HepG2 (cell line): ENCODE results near the gene PTGR1. TPM values are rescaled to one million over a fixed set of nuclear protein-coding genes. Genes with fewer than 3 reads are reported as not detected.

ENCODE experiments used
- BORCS8-MEF2B ChIP-seq: sonication (generic); formaldehyde crosslinking; IDR thresholded peaks from 2 replicates; pipeline ENCODE4 v1.8.0; 2022; ENCODE audit warnings: mild to moderate bottlenecking, missing genetic modification reagents
- CBFB ChIP-seq: sonication (generic); formaldehyde crosslinking; IDR thresholded peaks from 2 replicates; pipeline ENCODE4 v1.4.0; 2020; ENCODE audit warnings: missing genetic modification reagents
- HMG20B ChIP-seq: conservative IDR thresholded peaks from 2 replicates; pipeline ENCODE4 v1.6.1; 2016; ENCODE audit warnings: missing genetic modification reagents, missing compliant biosample characterization
- JARID2 ChIP-seq: sonication (generic); formaldehyde crosslinking; IDR thresholded peaks from 2 replicates; pipeline ENCODE4 v1.8.1; 2023; ENCODE audit warnings: missing genetic modification reagents, inconsistent platforms; ENCODE audit not compliant: insufficient replicate concordance
- KAT8 ChIP-seq: IDR thresholded peaks from 2 replicates; pipeline ENCODE4 v1.6.1; 2016; ENCODE audit warnings: missing genetic modification reagents, missing compliant biosample characterization
- MAZ ChIP-seq, 2 experiments: sonication (generic) in 1 of 2; formaldehyde crosslinking in 1 of 2; IDR thresholded peaks; 2 replicates each; pipeline versions ENCODE4 v1.5.0 to v1.6.1; 2012 to 2020; ENCODE audit warnings: low read depth in 2 of 2, mild to moderate bottlenecking in 2 of 2, borderline replicate concordance in 1 of 2, improper control_type of control experiment in 1 of 2, low read length in 1 of 2, missing genetic modification reagents in 1 of 2, moderate library complexity in 1 of 2
- PCBP1 ChIP-seq: fragments of 200-400 bp; formaldehyde crosslinking; IDR thresholded peaks from 2 replicates; pipeline ENCODE4 v1.6.1; 2017; ENCODE audit warnings: mild to moderate bottlenecking, low read depth, low read length, borderline replicate concordance
- RXRA ChIP-seq: sonication (generic); formaldehyde crosslinking; IDR thresholded peaks from 2 replicates; pipeline ENCODE4 v1.5.1; 2020; ENCODE audit warnings: missing genetic modification reagents
- ZKSCAN8 ChIP-seq: IDR thresholded peaks from 2 replicates; pipeline ENCODE4 v1.6.1; 2016; ENCODE audit warnings: borderline replicate concordance, missing genetic modification reagents, missing compliant biosample characterization
- ZNF660 ChIP-seq: sonication (generic); formaldehyde crosslinking; IDR thresholded peaks from 2 replicates; pipeline ENCODE4 v1.5.1; 2020; ENCODE audit warnings: mild to moderate bottlenecking, low read depth, missing genetic modification reagents, borderline replicate concordance
- ZNF878 ChIP-seq: sonication (generic); formaldehyde crosslinking; IDR thresholded peaks from 2 replicates; pipeline ENCODE4 v1.8.1; 2023; ENCODE audit warnings: mild to moderate bottlenecking, missing genetic modification reagents, moderate library complexity
- polyA plus RNA-seq, 8 experiments: library from polyadenylated mRNA; depleted of rRNA in 3 of 8; stranded (reverse) in 7 of 8; unstranded in 1 of 8; fragments of >200 nt; fragmentation: Illumina TruSeq in 4 of 8; extraction: Trizol in 4 of 8; gene quantifications; 2 replicates each; pipeline versions ENCODE4 v1.2.1 to v1.2.3, GENCODE V29; 2011 to 2016; ENCODE audit warnings: low read depth in 4 of 8, missing spikeins in 1 of 8, mixed read lengths in 1 of 8; ENCODE audit not compliant: insufficient read depth in 1 of 8
- total RNA-seq, 5 experiments: library from RNA; depleted of rRNA; stranded (reverse); fragments of >200 nt; fragmentation: Illumina TruSeq; extraction: Trizol; gene quantifications; 2 replicates each; pipeline ENCODE4 v1.2.3, GENCODE V29; 2016; ENCODE audit warnings: low read depth in 1 of 5
- TF ChIP-seq, protein P1 (sequence below): sonication (generic); formaldehyde crosslinking; IDR thresholded peaks from 2 replicates; pipeline ENCODE4 v1.5.1; 2020; ENCODE audit warnings: missing genetic modification reagents, mild to moderate bottlenecking, borderline replicate concordance
- TF ChIP-seq, protein P2 (sequence below): IDR thresholded peaks from 2 replicates; pipeline ENCODE4 v1.6.1; 2016; ENCODE audit warnings: low read depth, missing genetic modification reagents, missing compliant biosample characterization
- TF ChIP-seq, protein P3 (sequence below): sonication (generic); formaldehyde crosslinking; IDR thresholded peaks from 2 replicates; pipeline ENCODE4 v1.5.1; 2020; ENCODE audit warnings: mild to moderate bottlenecking, missing genetic modification reagents, borderline replicate concordance
- TF ChIP-seq, protein P4 (sequence below): sonication (generic); formaldehyde crosslinking; IDR thresholded peaks from 2 replicates; pipeline ENCODE4 v1.4.0; 2020; ENCODE audit warnings: missing genetic modification reagents, mild to moderate bottlenecking, borderline replicate concordance

PTGR1 gene
- total and polyA plus RNA-seq, 2 of the 13 experiments (the other 11 are each of a cell fraction or from before 2014, with no cell fraction given), result 6.0 to 15.8 TPM

DNA sequence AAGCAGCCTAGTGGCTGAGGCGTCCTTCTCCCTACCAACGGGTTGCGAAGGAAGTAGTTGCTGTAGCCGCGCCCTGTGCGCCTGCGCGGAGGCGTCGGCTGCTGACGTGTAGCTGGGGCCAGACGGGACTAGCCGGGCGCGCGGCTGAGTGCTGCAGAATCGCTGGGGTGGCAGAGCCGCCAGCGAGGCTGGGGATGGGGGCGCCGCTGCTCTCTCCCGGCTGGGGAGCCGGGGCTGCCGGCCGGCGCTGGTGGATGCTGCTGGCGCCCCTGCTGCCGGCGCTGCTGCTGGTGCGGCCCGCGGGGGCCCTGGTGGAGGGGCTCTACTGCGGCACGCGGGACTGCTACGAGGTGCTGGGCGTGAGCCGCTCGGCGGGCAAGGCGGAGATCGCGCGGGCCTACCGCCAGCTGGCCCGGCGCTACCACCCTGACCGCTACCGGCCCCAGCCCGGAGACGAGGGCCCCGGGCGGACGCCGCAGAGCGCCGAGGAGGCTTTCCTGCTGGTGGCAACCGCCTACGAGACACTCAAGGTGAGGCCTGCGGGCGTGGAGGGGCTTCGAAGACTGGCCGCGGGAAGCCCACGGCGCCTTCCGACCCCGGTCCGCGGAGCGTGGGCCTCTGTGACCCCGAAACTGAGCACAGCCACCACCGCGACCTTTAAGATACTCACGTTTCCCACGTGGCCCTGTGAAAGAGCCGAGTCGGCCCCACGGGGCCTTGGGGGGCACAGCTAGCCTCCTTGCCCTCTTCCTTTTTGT is 31.9 kb upstream of the PTGR1 start, which contains the start of gene DNAJC25 (continued):
- TF ChIP-seq ZNF660 (CRISPR knock-in tag) (no peak), KAT8 (CRISPR knock-in tag) (no peak; the same call in none of the 2 replicates), BORCS8-MEF2B (CRISPR knock-in tag) (peak; percentile 79), MAZ (IDR thresholded peaks at IDR 0.05; ENCODE audit: borderline replicate concordance, low read depth, low read length) (peak; percentile 67), MAZ (CRISPR knock-in tag; IDR thresholded peaks at IDR 0.05; ENCODE audit: low read depth) (peak; percentile 91), RXRA (peak; percentile 79; the same call in 1 of the 2 replicates), ZNF878 (CRISPR knock-in tag) (no peak), CBFB (CRISPR knock-in tag) (peak; percentile 89; the same call in 1 of the 2 replicates), PCBP1 (peak; percentile 40; the same call in 1 of the 2 replicates), JARID2 (CRISPR knock-in tag) (no peak), HMG20B (CRISPR knock-in tag) (no peak), ZKSCAN8 (no peak)
- TF ChIP-seq, protein P1, sequence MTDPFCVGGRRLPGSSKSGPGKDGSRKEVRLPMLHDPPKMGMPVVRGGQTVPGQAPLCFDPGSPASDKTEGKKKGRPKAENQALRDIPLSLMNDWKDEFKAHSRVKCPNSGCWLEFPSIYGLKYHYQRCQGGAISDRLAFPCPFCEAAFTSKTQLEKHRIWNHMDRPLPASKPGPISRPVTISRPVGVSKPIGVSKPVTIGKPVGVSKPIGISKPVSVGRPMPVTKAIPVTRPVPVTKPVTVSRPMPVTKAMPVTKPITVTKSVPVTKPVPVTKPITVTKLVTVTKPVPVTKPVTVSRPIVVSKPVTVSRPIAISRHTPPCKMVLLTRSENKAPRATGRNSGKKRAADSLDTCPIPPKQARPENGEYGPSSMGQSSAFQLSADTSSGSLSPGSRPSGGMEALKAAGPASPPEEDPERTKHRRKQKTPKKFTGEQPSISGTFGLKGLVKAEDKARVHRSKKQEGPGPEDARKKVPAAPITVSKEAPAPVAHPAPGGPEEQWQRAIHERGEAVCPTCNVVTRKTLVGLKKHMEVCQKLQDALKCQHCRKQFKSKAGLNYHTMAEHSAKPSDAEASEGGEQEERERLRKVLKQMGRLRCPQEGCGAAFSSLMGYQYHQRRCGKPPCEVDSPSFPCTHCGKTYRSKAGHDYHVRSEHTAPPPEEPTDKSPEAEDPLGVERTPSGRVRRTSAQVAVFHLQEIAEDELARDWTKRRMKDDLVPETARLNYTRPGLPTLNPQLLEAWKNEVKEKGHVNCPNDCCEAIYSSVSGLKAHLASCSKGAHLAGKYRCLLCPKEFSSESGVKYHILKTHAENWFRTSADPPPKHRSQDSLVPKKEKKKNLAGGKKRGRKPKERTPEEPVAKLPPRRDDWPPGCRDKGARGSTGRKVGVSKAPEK (CRISPR knock-in tag), result no peak
- TF ChIP-seq, protein P2, sequence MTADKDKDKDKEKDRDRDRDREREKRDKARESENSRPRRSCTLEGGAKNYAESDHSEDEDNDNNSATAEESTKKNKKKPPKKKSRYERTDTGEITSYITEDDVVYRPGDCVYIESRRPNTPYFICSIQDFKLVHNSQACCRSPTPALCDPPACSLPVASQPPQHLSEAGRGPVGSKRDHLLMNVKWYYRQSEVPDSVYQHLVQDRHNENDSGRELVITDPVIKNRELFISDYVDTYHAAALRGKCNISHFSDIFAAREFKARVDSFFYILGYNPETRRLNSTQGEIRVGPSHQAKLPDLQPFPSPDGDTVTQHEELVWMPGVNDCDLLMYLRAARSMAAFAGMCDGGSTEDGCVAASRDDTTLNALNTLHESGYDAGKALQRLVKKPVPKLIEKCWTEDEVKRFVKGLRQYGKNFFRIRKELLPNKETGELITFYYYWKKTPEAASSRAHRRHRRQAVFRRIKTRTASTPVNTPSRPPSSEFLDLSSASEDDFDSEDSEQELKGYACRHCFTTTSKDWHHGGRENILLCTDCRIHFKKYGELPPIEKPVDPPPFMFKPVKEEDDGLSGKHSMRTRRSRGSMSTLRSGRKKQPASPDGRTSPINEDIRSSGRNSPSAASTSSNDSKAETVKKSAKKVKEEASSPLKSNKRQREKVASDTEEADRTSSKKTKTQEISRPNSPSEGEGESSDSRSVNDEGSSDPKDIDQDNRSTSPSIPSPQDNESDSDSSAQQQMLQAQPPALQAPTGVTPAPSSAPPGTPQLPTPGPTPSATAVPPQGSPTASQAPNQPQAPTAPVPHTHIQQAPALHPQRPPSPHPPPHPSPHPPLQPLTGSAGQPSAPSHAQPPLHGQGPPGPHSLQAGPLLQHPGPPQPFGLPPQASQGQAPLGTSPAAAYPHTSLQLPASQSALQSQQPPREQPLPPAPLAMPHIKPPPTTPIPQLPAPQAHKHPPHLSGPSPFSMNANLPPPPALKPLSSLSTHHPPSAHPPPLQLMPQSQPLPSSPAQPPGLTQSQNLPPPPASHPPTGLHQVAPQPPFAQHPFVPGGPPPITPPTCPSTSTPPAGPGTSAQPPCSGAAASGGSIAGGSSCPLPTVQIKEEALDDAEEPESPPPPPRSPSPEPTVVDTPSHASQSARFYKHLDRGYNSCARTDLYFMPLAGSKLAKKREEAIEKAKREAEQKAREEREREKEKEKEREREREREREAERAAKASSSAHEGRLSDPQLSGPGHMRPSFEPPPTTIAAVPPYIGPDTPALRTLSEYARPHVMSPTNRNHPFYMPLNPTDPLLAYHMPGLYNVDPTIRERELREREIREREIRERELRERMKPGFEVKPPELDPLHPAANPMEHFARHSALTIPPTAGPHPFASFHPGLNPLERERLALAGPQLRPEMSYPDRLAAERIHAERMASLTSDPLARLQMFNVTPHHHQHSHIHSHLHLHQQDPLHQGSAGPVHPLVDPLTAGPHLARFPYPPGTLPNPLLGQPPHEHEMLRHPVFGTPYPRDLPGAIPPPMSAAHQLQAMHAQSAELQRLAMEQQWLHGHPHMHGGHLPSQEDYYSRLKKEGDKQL (CRISPR knock-in tag), result peak; percentile 53; the same call in 1 of the 2 replicates
- TF ChIP-seq, protein P3, sequence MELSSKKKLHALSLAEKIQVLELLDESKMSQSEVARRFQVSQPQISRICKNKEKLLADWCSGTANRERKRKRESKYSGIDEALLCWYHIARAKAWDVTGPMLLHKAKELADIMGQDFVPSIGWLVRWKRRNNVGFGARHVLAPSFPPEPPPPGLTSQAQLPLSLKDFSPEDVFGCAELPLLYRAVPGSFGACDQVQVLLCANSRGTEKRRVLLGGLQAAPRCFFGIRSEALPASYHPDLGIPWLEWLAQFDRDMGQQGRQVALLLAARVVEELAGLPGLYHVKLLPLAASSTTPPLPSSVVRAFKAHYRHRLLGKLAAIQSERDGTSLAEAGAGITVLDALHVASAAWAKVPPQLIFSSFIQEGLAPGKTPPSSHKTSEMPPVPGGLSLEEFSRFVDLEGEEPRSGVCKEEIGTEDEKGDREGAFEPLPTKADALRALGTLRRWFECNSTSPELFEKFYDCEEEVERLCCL, result no peak
- TF ChIP-seq, protein P4, sequence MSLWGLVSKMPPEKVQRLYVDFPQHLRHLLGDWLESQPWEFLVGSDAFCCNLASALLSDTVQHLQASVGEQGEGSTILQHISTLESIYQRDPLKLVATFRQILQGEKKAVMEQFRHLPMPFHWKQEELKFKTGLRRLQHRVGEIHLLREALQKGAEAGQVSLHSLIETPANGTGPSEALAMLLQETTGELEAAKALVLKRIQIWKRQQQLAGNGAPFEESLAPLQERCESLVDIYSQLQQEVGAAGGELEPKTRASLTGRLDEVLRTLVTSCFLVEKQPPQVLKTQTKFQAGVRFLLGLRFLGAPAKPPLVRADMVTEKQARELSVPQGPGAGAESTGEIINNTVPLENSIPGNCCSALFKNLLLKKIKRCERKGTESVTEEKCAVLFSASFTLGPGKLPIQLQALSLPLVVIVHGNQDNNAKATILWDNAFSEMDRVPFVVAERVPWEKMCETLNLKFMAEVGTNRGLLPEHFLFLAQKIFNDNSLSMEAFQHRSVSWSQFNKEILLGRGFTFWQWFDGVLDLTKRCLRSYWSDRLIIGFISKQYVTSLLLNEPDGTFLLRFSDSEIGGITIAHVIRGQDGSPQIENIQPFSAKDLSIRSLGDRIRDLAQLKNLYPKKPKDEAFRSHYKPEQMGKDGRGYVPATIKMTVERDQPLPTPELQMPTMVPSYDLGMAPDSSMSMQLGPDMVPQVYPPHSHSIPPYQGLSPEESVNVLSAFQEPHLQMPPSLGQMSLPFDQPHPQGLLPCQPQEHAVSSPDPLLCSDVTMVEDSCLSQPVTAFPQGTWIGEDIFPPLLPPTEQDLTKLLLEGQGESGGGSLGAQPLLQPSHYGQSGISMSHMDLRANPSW (CRISPR knock-in tag), result no peak
